Putamen (tissue), 1 donor: ENCODE data around the gene CCNG2.

Experiments
- DNase-seq: peaks from one replicate; pipeline ENCODE4 v3.0.0-alpha.2; 2016; ENCODE audit warnings: low spot score

The CCNG2 gene

DNA sequence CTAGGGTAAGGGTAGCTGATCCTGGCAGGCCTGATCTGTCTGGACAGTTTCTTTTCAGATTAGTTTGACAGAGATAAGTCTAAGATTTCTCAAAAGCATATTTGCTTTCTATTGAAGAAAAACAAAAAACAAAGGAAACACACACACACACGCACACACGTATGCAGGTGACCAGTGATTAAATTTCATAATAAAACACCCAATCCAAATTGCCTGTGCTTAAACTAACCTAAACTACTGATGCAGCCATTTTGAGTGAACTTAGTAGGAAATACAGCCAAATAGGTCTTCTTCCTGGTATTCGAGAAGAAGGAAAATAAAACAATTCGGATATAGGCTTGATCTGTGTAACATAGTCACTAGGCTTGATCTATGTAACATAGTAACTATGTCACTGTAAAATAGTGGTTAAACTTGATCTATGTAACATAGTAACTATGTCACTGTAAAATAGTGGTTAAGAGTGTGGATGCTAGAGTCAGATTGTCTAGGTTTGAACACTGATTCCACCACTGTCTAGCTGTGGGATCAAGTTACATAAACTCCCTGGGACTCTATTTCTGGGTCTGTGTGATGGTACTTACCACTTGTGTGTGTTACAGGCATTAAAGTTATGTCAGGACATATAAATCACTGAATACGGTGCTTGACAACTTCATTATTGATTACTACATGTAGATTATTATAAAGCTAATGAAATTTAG is 9.8 kb upstream of the CCNG2 start:
- no peak for DNase-seq

DNA sequence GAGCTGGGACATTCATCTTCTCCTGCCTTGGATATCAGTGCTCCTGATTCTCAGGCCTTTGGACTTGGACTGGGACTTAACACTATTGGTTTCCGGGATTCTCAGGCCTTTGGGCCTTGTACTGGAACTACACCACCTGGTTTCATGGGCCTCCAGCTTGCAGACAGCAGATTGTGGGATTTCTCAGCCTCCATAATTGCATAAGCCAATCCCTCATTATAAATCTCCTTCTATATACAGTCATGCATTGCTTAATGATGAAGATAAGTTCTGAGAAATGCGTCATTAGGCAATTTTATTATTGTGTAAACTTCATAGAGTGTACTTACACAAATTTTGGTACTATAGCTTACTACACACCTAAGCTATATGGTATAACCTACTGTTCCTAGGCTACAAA is 8.9 kb upstream of the CCNG2 start:
- DNase-seq: no peak

DNA sequence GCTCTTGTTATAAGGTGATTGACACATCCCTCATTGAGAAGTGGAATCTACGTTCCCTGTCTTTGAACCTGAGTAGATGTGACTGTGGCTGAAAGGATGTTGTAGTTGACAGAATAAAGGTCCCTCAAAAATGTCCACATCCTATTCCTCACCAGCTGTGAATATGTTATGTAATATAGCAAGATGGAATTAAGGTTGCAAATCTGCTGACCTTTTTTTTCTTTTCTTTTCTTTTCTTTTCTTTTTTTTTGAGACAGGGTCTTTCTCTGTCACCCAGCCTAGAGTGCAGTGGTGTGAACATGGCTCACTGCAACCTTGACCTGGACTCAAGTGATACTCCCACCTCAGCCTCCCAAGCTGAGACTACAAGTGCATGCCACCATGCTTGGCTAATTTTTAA is 7.2 kb upstream of the CCNG2 start:
- DNase-seq: no peak

DNA sequence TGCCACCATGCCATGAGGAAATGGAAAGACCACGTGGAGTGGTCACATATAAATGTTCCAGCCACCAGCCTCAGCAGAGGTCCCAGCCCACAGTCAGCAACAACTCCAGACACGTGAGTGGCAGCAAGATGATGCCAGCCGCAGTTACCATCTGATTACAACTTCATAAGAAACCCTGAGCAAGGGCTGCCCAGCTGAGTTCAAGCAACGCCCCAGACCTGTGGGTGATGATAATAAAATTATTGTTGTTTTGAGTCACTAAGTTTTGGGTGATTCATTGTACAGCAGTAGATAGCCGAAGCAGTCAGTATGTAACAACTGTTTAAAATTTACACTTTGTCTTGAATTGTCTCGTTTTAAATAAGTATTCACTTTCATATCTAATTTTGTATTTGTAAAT is 5.8 kb upstream of the CCNG2 start:
- no peak for DNase-seq

DNA sequence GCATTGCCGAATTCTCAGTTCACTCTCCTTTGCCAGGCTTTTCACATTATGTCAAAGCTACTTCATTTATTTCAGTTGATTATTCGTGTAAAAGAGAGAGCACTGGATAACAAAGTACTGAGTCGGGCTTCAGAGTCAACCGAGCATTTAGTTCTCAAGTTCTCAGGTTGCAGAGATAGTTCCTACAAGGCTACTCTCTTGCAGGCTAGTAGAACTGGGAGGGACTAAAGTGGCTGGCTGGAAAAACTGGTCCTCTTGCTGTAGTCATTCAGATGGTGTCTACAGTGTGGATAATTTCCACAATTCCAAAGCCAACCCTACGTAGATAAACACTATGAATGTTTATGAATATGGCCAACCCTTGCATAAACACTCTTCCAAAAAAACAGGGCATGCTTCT is 4.6 kb upstream of the CCNG2 start:
- no peak for DNase-seq

DNA sequence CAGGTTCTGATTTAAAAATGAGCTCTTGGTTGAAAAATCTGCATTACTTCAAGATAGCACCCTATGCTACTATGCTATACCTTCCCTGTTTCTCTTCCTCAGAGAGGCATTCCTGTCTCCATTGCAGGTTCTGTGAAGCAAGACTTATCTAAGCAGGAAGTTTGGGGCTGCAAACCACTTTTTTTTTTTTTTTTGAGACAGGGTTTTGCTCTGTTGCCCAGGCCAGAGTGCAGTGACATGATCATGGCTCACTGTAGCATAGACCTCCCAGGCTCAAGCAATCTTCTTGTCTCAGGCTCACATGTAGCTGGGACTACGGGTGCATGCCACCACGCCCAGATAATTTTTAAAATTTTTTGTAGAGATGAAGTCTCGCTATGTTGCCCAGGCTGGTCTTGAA is 4.0 kb upstream of the CCNG2 start:
- no peak for DNase-seq

DNA sequence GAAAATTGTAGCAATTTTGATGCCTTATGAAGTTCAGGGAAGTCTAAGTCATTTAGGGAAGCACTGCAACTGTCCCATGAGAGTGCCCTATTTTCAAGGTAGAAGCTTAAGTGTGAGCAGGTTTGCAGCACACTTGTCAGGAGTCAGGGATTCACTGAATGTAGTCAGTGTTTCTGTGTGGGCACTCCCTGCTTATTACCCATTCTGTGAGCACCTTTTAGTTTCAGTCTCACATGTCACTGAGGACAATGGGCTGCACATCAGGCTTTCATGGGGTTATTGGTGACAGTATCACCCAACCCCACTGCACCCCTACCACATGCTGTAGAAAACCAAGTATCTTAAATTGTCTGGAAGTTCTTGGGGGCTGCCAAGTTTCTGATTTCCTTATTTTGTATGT is 2.9 kb upstream of the CCNG2 start:
- no peak for DNase-seq

DNA sequence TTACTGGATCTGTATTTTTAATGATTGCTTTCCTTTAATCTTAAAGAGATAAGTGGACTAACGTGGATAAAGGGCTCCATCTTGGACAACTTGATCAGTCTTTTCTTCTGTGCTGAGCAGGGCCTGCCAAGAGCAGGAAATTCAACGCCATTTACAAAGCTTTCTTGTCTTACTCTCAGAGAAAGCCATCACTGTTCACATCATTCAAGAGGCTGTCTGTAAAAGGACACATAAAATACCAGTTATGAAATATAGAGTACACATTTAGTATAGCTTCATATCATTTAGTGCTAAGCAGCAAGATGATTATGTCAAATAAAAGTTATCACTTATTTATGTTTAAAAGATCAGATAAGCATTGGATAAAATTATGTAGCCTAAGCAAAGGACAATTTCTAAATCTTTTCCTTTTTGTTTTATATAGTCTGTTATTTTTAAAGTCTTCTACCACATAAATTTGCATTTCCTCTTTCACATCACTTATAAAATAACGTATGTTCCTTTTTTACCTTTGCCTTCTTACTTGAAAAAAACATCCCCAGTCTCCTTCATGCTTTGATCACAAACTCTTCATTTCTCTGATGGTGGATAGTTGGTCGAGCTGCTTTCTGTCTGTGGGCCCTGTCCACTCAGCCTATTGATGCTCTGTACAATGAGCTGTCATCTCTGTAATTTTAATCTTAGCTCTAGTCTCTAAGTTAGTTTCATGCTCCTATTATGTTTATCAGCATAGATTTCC is 2.1 kb upstream of the CCNG2 start:
- peak; percentile 32 for DNase-seq

DNA sequence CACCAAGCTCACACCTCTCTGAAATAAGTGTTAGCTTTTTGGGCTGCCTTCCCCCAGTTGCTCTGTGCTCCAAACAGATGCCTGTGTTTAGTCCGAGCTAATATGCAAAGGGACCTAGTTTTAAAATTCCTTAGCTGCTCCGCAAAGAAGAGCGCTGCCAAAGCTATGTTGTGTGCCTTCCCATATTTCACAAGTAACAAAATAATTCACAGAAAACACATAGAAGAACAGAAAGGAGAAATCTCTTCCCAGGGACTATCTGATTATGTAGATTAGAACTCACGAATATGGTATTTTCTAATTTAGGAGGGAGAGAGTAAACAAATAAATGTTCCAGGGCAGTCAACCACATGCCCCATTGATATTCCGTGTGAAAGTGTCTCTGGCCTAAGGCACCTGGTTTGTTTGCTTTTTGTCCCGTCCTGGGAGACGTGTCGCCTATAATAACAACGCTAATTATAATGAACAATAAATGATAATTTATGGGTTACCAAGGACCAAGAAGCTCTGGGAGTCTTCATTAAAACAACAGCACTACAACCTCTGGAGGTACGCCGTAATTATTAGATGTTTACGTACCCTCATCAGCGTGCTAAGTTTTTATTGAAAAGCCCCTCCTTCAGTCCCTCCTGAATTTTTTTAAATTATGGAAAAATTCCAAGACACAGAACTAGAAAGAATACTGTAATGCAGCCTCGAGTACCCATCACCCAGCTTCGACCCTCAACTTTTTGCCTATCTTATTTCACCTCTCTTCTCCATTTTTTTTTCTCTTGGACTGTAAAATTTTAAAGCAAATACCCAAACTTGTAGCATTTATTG is 1.2 kb upstream of the CCNG2 start:
- DNase-seq: peak; percentile 27

DNA sequence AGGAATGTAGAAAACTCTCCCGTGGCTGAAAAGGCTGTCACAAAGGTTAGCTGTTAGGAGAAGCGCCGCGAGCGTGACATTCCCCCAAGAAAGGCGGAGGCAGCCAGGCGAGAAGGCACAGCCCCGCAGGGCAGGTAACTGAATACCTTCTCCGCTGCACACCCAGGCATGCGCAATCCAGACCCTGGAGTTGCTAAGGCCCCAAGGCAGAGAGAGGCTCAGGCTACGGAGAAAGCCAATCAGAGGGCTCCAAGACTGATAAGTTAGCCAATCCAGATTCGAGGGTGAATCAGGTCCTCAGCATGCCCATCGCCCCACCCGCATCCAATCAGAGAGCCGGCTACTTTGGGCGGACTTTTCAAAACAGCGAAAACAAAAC is 485 bp upstream of the CCNG2 start:
- DNase-seq: peak; percentile 100

DNA sequence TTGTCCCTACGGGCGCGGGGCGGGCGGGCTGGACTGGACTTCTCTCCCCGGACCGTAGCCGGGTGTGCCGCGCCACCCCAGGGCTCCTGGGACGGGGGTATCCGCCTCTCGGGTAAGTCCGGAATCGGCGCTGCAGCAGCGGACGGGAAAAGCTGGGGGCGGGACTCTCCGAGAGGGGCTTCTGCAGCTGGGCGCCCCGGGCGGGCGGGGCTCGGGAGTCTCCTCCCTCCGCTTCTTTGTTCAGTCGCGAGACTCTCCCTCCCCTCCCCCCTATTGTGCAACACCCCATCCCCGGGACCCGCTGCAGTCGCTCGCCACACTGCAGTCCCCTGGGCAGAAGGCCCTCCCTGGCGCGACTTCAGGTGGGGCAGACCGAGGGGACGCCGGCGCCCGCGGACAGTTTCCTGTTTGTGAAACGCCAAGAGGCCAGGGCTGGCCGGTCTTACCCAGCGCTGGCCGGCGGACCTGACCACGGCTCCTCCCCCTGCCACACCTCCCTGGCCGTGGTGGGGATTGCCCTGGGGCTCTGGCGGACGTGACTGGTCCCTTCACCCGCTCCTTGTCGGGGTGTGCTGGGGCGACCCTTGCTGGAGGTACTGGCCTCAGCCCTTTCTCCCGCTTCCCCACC is 966 bp downstream of the CCNG2 start:
- DNase-seq: peak; percentile 79

DNA sequence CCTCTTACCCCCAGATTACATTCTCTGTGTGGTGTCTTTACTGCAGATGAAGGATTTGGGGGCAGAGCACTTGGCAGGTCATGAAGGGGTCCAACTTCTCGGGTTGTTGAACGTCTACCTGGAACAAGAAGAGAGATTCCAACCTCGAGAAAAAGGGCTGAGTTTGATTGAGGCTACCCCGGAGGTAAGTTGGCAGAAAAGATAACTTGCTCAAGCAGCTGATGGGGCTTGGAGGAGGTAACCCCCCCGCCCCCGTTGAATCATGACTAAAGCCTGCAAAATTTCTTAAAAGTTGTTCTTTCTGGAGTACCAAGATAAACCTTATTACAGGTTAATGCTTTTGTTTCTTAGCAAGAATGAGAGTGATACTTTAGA is 1.5 kb downstream of the CCNG2 start:
- peak; percentile 16 for DNase-seq

DNA sequence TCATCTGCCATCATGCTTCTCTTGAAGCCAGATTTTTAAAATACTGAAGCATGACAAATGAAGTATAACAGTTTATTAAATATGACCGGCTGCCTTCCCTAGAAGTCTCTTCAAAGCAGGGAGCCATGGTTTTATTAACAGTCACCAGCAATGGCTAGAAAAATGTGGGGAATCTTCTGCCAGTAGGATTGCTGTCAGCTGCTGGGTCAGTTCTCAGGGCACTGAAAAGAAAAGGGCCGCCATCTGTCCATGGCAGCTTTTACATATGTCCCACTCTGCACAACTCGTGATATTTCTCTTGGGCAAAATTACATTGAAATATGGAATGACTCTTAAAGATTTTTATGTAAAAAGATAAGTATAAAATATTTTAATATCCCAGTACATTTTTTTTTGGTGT is 2.8 kb downstream of the CCNG2 start:
- DNase-seq: no peak

DNA sequence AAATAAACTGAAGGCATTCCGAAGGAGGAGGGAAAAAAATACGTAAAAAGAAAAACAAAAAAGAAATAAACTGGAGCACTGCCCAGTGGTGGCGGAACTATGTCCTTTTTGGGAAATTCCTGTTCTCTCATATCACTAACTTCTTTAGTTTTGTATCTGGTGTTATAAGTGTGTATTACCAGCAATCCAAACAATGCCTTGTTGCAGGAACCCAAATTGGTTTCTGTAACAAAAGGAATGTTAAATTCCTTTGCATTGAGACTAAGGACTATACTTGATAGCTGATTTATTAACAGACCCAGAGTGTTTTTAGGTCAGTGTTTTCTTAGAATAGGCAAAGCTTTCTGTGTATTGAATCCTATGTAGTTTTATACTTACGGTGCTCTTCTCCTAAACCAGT is 6.6 kb downstream of the CCNG2 start:
- no peak for DNase-seq

DNA sequence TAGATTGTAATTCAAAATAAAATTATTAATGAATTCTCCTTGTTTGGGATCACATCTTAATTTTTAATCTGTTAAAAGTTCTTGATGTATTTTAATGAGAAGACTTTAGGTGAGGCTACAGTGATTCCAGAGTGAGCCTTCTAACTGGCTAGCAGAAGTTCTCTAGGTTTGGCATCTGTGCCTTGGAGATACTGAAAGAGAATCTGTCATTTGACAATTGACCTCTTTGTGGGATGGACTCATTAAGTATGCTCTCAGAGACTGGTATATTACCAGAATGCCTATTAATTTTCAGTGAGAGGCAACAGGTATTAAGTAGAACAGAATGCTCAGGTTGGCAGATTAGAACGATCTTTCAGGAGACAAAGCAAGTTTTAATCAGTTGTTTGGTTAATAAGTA is 10.2 kb downstream of the CCNG2 start:
- no peak for DNase-seq

DNA sequence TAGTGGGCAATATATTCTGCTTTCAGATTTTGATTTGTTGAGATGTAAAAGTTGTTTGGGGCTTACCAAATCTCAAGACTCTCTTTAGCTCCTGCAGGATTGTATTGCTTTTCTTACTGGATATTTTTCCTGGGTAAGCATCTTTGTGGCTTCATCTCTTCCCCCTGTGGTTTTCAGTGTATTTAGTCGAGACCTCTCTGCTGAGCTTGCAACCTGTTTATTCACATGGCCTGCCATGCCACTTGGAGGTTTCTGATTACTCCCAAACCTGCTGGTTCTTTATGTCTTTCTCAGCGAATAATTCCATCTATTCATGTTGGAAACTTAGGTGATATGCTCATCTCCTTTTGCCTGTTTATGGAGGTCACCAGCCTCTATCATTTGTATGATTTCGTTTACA is 10.9 kb downstream of the CCNG2 start:
- DNase-seq: no peak

DNA sequence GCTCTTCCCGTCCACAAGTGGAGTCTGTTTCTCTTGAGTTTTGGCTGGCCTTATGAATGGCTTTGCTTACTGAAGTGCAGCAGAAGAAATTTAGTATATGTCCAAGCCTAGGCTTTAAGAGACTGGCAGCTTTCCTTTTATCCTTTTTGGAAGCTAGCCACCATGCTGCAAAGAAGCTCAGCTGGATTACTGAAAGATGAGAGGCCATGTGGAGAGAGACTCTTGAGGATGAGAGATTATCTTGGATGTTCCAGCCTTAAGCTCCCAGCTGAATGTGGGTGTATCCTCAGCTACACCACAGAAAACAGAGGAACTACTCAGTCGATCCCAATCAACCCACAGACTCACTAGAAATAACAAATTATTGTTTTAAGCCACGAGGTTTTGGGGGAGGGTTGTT is 12.5 kb downstream of the CCNG2 start:
- no peak for DNase-seq

DNA sequence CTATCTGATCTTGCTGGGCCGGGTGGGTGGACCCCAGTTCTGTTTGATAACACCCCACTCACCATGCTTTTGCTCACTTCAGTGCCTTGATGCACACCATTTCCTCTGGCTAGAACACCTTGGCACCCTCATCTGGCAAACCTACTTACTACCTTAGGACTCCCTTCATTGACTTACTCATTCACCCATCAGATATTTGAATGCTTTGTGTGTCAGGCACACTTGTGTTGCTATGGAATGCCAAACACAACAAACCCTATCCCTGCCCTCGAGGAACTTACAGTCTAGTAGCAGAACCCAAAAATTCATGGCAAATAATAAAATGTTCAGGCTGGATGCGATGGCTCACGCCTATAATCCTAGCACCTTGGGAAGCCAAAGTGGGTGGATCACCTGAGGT is 13.9 kb downstream of the CCNG2 start:
- DNase-seq: no peak

DNA sequence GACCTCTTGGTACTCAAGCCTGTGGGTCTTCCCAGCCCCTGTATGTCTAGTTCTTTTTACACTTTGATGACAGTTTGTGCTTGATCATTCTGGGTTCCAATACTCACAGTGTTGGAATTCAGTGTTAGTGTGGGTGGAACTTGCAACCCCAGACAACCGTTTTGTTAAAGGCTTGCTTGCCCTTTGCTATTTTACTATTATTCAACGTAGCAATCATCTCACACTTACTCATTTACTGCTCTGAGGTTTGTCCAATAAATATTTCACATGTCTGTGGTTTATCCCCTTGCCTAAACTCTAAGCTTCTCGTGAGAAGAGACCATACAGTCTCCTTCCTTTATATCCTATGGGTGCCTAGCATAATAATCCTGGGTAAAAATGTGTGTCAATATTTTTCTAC is 15.3 kb downstream of the CCNG2 start:
- no peak for DNase-seq

DNA sequence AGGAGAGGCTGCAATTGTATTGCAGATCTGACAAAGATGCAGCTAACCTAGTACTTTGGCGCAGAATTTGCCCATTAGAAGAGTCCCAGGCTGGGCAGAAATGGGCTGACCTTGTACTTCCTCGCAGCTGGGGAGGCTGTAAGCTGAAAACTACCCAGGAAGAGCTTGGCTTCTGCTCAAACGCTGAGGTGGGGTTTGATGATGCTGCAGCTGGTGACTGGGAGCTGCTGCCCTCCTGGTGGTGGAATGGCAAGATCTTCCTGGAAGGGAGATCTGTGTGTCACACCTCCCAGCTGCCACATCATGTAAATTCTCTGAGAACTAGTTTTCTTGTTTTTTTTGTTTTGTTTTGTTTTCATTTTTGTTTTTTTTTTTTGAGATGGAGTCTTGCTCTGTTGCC is 17.4 kb downstream of the CCNG2 start:
- no peak for DNase-seq

DNA sequence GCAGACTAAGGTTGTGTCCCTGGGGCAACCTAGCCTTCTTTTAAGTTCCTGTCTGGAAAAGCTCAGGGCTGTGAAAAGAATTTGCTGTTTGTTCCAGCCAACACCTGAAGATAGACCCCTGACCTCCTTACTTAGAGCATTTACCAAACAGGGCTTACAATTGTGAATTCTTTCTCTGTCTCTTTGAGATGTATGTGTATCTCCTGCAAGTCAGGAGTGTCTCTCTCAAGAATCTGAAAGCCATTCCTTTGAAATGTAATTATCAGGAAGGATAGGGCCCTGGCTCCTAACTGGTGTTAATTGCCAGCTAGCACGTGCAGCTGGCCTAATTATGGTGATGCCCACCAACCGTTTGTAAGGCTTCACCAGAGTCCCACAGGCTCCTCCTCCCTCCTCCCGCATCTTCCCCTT is 18.2 kb downstream of the CCNG2 start:
- no peak for DNase-seq

DNA sequence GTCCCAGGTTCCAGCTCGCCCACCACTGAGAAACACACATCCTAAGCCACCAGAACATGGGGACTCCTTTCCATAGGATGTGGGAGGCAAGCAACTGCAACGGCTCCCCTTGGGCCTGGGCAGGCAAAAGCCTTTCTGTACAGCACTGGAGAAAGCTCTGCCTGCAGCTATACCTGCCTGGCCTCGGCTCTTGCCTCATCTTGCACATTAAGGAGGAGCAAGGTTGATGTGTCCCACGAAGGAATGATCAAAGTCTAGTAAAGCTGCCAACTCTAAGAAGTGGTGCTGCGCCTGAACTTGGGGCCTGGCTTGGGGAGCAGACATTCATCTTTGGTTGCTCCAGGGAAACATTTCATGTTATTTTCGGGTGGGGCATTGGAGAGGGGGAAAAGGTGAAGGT is 19.6 kb downstream of the CCNG2 start:
- no peak for DNase-seq

DNA sequence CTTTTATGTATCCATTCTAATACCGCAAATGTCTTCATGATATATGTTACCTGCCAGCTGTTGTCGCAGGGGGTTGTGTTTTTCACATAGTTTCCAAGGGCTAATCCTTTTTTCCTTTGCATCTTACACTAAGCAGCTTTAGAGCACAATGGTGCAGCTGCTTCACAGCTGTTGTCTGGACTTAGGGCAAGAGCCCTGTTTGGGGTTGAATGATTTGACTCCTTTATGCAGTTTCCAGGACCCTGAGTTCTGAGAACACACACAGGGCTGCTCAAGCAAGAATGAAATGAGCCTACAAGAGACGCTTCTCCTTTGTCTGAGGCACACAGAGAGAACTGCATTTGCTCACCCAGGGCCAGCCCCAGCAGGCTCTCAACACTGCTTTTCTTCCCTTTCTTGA is 20.2 kb downstream of the CCNG2 start:
- no peak for DNase-seq
